Measurements from ENCODE around the gene ANO1.

Gene ANO1

DNA sequence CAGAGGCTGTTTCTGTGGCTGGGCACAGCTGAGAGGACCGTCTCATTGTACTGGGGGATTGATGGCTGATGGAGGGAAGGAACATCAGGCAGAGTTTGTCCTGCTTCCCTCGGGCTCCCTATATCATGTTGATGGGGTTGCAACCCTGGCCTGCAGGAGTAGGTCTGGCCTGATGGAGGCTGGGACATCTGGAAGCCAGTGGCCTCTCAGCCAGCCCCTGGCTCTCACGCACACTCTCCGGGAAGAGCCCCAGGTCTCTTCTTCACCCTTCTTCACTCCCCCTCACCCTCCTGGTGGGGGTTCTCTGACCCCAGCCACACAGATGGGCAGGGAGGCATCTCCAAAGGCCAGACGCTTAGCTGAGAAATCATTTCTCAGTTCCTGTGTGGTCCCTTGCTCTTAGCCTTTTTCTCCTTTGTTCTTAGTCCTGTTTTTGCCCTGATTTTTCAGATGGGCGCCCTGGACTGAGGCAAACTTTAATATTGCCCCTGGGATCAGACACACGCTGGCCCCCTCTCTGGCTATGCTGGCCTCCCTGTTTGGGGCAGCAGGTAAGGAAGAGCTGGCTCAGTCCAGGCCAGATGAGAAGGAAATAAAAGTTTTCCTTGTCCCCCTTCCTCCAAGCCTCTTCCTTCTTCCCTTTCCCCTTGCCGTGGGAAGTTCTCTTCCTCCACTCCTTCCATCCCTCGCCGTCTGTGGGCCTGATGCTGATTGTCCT, 13.9 kb upstream of the ANO1 start:
- no peak for TF ChIP-seq ZFP3 (CRISPR knock-in tag; IDR thresholded peaks at IDR 0.05)
- no peak for TF ChIP-seq ZC3H10 (CRISPR knock-in tag; IDR thresholded peaks at IDR 0.05)
- TF ChIP-seq ZNF565 (CRISPR knock-in tag; conservative IDR thresholded peaks at IDR 0.05; ENCODE audit: low read depth), result no peak
- TF ChIP-seq CSDC2 (CRISPR knock-in tag; IDR thresholded peaks at IDR 0.05), result no peak
- TF ChIP-seq, protein P1, sequence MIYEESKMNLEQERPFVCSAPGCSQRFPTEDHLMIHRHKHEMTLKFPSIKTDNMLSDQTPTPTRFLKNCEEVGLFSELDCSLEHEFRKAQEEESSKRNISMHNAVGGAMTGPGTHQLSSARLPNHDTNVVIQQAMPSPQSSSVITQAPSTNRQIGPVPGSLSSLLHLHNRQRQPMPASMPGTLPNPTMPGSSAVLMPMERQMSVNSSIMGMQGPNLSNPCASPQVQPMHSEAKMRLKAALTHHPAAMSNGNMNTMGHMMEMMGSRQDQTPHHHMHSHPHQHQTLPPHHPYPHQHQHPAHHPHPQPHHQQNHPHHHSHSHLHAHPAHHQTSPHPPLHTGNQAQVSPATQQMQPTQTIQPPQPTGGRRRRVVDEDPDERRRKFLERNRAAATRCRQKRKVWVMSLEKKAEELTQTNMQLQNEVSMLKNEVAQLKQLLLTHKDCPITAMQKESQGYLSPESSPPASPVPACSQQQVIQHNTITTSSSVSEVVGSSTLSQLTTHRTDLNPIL (CRISPR knock-in tag; IDR thresholded peaks at IDR 0.05; ENCODE audit: low read depth), result no peak
- ATAC-seq, result no peak

- TF ChIP-seq OSR1 (CRISPR knock-in tag; IDR thresholded peaks at IDR 0.05) (no peak), ISL1 (CRISPR knock-in tag; IDR thresholded peaks at IDR 0.05) (no peak), SNAI2 (CRISPR knock-in tag; IDR thresholded peaks at IDR 0.05) (no peak), GLIS3 (CRISPR knock-in tag; IDR thresholded peaks at IDR 0.05) (no peak)
- TF ChIP-seq, protein P2, sequence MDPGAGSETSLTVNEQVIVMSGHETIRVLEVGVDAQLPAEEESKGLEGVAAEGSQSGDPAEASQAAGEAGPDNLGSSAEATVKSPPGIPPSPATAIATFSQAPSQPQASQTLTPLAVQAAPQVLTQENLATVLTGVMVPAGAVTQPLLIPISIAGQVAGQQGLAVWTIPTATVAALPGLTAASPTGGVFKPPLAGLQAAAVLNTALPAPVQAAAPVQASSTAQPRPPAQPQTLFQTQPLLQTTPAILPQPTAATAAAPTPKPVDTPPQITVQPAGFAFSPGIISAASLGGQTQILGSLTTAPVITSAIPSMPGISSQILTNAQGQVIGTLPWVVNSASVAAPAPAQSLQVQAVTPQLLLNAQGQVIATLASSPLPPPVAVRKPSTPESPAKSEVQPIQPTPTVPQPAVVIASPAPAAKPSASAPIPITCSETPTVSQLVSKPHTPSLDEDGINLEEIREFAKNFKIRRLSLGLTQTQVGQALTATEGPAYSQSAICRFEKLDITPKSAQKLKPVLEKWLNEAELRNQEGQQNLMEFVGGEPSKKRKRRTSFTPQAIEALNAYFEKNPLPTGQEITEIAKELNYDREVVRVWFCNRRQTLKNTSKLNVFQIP (CRISPR knock-in tag; IDR thresholded peaks at IDR 0.05; ENCODE audit: borderline replicate concordance, low read depth), result no peak
- ATAC-seq, result no peak
Measured at GRCh38 chr11:70064726-70065317, 13.3 kb upstream of the ANO1 start.

DNA sequence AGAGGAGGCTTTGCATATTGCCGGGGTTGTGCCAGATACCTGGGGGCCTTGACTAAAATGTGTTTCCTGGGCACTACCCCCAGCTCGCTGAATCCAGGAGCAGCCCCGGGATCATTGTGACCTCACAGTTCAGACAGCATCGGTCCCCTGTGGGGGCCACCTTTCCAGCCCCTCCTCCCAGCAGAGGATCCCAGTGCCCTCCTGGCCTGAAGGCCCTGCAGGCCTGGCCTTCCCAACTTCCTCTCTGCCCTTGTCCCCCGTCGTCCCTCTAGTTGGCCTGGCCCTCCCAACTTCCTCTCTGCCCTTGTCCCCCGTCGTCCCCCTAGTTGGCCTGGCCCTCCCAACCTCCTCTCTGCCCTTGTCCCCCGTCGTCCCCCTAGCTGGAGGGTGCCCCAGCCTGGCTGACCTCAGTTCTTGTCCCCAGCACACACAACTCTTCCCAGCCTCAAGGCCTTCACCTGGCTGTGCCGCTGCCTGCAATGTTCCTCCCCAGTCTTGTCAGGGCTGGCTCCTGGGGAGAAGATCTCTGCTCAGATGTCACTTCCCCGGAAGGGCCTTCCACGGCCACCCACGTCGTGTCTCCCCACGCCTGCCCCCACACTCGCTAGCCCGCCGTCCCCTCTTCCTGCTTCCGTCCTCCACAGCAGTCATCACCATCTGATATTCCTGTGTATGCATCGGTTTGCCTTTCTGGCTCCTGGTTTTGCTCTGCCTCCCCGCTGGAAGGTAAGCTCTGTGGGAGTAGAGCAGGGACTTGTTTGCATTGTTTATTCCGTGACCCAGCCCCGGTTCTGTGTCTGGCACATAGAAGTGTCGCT, 12.6 kb upstream of the ANO1 start:
- TF ChIP-seq OSR1 (CRISPR knock-in tag; IDR thresholded peaks at IDR 0.05) (no peak), CSDC2 (CRISPR knock-in tag; IDR thresholded peaks at IDR 0.05) (no peak), PPARA (CRISPR knock-in tag; IDR thresholded peaks at IDR 0.05; ENCODE audit: borderline replicate concordance) (no peak), ISL1 (CRISPR knock-in tag; IDR thresholded peaks at IDR 0.05) (no peak), BACH2 (CRISPR knock-in tag; IDR thresholded peaks at IDR 0.05; ENCODE audit: borderline replicate concordance) (no peak), SNAI2 (CRISPR knock-in tag; IDR thresholded peaks at IDR 0.05) (no peak), GLIS3 (CRISPR knock-in tag; IDR thresholded peaks at IDR 0.05) (no peak), ARNTL (CRISPR knock-in tag; IDR thresholded peaks at IDR 0.05; ENCODE audit: borderline replicate concordance, low read depth) (no peak)
- no peak for ATAC-seq

- ATAC-seq, result no peak
- TF ChIP-seq CSDC2 (CRISPR knock-in tag; IDR thresholded peaks at IDR 0.05) (no peak), ZFP30 (CRISPR knock-in tag; IDR thresholded peaks at IDR 0.05) (no peak), ZC3H10 (CRISPR knock-in tag; IDR thresholded peaks at IDR 0.05) (no peak), PPARA (CRISPR knock-in tag; IDR thresholded peaks at IDR 0.05; ENCODE audit: borderline replicate concordance) (no peak), OSR1 (CRISPR knock-in tag; IDR thresholded peaks at IDR 0.05) (no peak), ZNF8 (CRISPR knock-in tag; IDR thresholded peaks at IDR 0.05) (no peak), TCF4 (CRISPR knock-in tag; IDR thresholded peaks at IDR 0.05; ENCODE audit: borderline replicate concordance) (no peak), ZFP3 (CRISPR knock-in tag; IDR thresholded peaks at IDR 0.05) (no peak), TSHZ2 (CRISPR knock-in tag; IDR thresholded peaks at IDR 0.05) (no peak), ZNF565 (CRISPR knock-in tag; conservative IDR thresholded peaks at IDR 0.05; ENCODE audit: low read depth) (no peak), GLIS3 (CRISPR knock-in tag; IDR thresholded peaks at IDR 0.05) (no peak), ISL1 (CRISPR knock-in tag; IDR thresholded peaks at IDR 0.05) (no peak), ESRRG (CRISPR knock-in tag; IDR thresholded peaks at IDR 0.05) (no peak), RARB (CRISPR knock-in tag; IDR thresholded peaks at IDR 0.05) (no peak), BACH2 (CRISPR knock-in tag; IDR thresholded peaks at IDR 0.05; ENCODE audit: borderline replicate concordance) (no peak), ZNF70 (CRISPR knock-in tag; IDR thresholded peaks at IDR 0.05) (no peak), TOX (CRISPR knock-in tag; IDR thresholded peaks at IDR 0.05; ENCODE audit: borderline replicate concordance) (no peak)
- TF ChIP-seq, protein P1 (CRISPR knock-in tag; IDR thresholded peaks at IDR 0.05; ENCODE audit: low read depth), result no peak
- TF ChIP-seq, protein P3, sequence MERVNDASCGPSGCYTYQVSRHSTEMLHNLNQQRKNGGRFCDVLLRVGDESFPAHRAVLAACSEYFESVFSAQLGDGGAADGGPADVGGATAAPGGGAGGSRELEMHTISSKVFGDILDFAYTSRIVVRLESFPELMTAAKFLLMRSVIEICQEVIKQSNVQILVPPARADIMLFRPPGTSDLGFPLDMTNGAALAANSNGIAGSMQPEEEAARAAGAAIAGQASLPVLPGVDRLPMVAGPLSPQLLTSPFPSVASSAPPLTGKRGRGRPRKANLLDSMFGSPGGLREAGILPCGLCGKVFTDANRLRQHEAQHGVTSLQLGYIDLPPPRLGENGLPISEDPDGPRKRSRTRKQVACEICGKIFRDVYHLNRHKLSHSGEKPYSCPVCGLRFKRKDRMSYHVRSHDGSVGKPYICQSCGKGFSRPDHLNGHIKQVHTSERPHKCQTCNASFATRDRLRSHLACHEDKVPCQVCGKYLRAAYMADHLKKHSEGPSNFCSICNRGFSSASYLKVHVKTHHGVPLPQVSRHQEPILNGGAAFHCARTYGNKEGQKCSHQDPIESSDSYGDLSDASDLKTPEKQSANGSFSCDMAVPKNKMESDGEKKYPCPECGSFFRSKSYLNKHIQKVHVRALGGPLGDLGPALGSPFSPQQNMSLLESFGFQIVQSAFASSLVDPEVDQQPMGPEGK (CRISPR knock-in tag; IDR thresholded peaks at IDR 0.05; ENCODE audit: borderline replicate concordance), result no peak
- TF ChIP-seq, protein P2 (CRISPR knock-in tag; IDR thresholded peaks at IDR 0.05; ENCODE audit: borderline replicate concordance, low read depth), result no peak
Measured at GRCh38 chr11:70066136-70066520, 12.0 kb upstream of the ANO1 start.

Measured in SK-N-SH treated with all-trans-retinoic acid at 6 μM for 48 hours (cell line).